ENCODE measurements around the gene ZFAND3.

GRCh38 chr6:38138374-38138773, 318.8 kb downstream of the ZFAND3 start:
- TF ChIP-seq EP300 (IDR thresholded peaks at IDR 0.05; ENCODE audit: borderline replicate concordance in 1 of 2, low read depth in 1 of 2, low read length in 1 of 2), result no peak
- TF ChIP-seq USF2 (IDR thresholded peaks at IDR 0.05; ENCODE audit: borderline replicate concordance, low read depth, low read length), result no peak
- no peak for TF ChIP-seq MAX (IDR thresholded peaks at IDR 0.05; ENCODE audit: low read depth)
- no peak for TF ChIP-seq CTCF (IDR thresholded peaks at IDR 0.05)
- no peak for TF ChIP-seq EZH2phosphoT487 (IDR thresholded peaks at IDR 0.05; ENCODE audit: borderline replicate concordance, low read depth)
- no peak for TF ChIP-seq NFIC (IDR thresholded peaks at IDR 0.05; ENCODE audit: borderline replicate concordance)
- TF ChIP-seq RFX5 (IDR thresholded peaks at IDR 0.05; ENCODE audit: low read length), result no peak

All from SK-N-SH (cell line).